ENCODE results near the gene PPP2R3A.

DNA sequence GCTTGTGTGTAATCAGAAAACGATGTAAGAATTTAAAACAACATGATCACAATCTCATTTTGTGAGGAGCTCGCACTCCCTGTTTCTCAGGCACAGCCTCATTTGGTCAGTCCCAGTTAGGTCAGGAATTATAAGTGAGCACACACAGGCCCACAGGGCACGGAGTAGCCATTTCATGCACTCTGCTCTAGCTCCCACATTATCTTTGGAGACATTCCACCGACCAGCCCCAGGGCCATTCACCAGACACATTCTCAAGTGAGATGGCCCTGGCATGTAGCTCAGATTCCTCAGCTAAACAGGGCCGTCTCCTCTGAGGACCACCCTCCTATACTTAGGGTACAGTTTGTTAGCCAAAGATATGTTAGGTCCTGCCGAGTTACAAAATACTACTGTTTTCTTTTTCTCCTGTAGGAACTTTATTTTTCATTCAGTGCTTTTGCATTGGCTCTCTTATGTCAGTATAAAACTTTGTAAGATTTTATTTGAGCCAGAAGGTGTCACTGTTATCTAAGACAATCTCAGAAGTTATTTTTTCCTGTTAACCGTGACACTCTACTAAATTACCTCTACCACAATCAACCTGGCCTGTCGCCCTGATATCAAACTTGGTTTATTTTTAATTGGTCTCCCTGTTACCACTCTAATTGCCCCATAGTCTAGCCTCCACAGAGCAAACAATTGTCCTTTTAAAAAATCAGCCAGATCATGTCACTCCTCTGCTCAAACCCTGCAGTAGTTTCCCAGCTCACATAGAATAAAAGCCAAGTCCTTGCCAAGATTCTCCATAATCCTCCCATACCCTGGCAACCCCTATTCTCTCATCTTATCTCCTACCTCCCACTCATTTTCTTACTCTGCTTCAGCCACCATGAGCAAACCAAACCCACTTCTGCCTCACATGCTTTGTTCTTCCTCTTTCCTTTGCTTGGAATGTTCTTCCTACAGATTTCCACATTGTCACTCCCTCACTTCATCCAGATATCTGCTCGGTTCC, 105.7 kb downstream of the PPP2R3A start:
- TF ChIP-seq, protein P1, sequence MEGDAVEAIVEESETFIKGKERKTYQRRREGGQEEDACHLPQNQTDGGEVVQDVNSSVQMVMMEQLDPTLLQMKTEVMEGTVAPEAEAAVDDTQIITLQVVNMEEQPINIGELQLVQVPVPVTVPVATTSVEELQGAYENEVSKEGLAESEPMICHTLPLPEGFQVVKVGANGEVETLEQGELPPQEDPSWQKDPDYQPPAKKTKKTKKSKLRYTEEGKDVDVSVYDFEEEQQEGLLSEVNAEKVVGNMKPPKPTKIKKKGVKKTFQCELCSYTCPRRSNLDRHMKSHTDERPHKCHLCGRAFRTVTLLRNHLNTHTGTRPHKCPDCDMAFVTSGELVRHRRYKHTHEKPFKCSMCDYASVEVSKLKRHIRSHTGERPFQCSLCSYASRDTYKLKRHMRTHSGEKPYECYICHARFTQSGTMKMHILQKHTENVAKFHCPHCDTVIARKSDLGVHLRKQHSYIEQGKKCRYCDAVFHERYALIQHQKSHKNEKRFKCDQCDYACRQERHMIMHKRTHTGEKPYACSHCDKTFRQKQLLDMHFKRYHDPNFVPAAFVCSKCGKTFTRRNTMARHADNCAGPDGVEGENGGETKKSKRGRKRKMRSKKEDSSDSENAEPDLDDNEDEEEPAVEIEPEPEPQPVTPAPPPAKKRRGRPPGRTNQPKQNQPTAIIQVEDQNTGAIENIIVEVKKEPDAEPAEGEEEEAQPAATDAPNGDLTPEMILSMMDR (IDR thresholded peaks at IDR 0.05): no peak
- TF ChIP-seq POLR2A (IDR thresholded peaks at IDR 0.05): no peak

Data from body of pancreas (tissue), 4 donors.